GM18508 (cell line): ENCODE results near the gene YBX1.

Source experiments
- ATAC-seq: cut with Tn5 transposase; IDR thresholded peaks from one replicate; pipeline ENCODE4 v1.9.1; 2021; ENCODE audit warnings: moderate number of reproducible peaks; ENCODE audit not compliant: insufficient read depth, unreplicated experiment

The YBX1 gene

DNA sequence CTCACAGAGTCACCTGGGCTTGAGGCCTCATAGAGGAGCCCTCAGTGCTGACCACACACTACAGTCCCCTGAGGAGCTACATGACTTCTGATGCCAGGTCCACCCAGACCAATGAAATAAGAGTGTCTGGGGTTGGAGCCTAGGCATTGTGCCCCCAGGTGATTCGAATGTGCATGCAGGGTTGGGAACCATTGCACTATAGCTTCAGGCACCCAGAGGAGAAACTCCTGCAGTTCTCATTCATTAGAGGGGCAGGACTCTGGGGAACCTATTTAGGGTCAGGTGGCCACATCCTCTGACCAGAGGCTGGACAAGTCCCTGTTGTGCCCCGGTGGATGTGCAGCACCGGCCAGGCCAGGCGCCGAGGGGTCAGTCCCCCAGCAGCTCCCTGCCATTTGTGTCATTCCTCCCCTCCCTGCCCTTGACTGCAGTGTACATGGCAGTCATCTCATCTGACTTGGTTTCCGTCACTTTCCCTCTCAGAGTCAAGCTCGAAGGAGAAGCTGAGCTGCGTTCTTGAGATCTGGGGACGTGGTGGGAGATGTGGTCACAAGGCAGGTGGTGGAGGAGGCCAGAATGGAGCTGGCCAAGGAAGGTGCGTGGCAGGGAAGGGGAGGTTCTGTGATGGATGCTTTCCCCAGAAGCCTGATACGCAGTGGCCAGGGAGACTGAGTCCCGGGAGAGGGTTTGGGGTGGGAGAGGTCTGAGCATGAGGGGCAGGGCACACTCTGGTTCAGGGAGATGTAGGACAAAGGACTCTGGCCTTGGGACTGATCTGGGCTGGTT is 51.4 kb downstream of the YBX1 start:
- ATAC-seq, result no peak

DNA sequence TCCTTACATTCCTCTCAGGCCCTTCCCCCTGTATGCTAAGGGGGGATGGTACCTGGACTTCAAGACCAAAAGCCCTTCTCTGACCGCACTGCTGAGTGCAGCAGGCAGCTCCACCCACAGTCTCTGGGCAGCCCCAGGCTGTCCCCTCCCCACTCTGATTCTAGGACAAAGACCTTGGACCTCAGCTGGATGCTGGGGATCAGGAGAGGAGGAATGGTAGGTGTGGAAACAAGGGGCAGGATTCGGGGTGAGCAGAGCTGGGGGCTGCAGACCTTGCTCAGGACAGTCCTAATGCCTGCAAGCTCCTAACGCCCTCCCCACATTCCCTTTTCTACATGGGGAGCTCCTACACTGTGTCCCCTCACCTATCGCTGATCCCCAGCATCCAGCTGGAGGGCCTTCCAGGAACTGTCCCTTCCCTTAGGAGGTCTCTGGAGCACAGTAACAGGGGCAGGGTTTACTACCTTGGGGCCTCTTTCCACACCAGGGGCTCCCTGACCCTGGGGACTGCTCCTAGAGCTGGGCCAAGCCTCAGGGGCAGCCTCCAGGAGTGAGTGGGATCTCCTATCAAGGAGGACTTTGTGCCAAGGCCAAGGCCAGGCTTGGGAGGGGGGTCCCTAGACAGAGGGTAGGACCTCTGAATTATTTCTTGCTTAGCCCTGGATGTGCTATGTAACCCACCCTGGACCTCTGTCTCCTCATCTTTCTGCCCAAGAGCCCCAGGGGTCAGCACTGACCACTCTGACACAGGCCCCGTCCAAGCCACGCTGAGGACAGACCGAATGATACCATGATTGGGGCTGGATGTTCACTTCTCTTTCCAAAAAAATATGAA is 52.2 kb downstream of the YBX1 start:
- ATAC-seq, result no peak

DNA sequence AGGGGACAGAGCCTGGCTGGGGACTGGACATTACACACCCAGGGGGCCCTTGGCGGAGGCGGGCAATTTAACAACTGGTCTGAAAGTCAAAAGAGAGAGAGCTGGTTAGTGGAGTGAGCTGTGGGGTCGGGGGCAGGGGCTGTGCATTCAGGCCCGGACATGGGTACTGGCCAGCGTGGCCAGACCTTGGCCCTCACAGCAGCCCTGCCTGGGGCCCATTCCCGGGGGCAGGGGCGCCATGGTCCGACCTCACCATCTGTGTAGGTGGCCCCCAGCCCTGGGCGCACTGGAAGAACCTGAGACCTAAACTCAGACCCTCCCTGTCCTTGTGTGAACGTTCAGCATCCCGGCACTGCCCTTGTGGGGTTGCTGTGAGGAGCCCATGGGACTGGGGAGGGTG is 52.8 kb downstream of the YBX1 start:
- no peak for ATAC-seq

DNA sequence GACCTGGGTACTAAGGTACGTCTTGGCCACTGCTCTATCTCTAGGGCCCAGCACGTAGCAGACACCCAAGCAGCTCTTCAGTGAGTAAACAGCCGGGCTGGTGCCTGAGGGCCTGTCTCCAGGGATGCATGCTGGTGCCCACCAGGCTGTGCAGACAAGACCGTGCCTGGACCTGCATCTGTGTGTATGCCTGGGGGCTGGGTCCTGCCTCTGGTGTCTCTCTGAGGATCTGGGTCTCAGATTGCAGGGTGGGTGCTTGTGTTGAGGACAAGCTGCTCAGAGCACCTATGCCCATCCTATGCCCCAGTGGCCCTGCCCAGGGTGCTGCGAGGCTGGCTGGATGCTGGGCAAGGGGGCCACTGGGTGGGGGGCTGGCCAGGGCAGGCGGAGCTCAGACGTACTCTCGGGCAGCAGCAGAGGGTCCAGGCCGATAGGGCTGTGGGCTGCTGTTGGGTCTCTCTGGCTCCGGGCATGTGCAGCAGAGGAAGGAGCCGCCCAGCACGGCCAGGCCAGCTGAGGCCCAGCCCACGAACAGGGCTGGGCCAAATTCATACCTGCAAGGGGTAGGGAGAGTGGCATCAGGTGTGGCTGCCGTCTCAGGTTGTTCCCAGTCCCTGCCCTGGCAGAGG is 53.4 kb downstream of the YBX1 start:
- no peak for ATAC-seq

DNA sequence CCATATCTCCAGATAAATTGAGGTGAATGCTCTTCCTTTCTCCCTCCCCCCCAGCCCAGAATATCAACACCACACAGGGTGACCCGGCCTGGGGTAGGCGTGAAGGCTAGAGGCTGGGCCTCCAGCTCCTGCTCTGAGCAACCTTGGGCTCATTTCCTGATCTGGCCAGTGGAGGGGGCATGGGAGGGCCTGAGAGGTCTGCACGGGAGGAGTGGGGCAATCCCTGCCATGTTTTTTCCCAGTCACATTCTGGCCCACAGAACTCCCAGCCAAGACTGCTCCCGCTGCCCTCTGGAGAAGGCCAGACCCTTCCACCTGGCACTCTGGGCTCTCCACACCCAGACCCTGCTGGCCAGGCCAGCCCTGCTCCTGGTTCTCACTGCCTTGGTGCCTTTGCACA is 53.9 kb downstream of the YBX1 start:
- no peak for ATAC-seq

DNA sequence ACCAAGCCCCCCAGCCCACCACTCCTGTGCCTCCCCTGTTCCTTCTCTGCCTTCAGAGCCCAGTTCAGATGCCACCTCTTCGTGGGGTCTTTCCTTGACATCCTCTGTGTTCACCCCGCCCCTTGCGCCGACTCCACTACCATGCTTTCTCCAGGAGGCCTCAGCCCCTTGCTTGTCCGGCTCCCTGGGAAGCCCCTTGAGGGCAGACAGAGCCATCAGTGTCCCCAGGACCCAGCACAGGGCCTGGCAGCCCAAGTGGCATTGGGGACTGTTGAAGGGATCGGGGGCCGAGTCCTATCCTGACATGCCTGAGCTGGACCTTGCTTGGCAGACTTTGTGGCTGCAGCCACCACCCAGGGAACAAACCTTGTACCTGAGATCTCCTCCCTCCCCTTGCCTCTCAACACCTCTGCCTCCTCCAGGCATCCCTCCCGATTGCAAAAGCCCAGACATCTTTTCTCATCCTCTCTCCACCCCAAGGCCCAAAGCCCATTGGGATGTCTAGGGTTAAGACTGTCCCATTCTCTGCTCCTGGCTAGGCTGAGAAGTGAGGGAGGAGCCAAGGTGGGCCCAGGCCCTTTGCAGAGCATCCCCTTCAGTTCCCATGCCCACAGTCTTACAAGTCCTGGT is 54.5 kb downstream of the YBX1 start:
- ATAC-seq, result no peak

DNA sequence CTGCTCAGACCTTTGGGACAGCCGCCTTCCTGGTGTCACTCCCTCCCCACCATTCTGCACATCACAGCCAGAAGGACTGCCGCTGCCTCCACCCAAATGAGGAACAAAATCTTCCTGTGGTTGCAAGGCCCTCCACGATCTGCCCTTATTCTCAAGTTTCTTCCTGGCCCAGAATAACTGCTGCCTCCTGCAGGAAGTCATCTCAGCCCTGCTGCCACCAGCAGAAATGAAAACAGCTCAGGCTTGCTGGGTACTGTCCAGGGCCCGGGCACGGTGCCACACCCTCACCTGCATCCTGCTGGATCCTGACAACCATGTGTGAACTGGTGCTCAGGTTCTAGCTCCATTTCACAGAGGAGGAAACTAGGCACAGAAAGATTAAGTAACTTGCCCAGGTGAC is 55.0 kb downstream of the YBX1 start:
- no peak for ATAC-seq

DNA sequence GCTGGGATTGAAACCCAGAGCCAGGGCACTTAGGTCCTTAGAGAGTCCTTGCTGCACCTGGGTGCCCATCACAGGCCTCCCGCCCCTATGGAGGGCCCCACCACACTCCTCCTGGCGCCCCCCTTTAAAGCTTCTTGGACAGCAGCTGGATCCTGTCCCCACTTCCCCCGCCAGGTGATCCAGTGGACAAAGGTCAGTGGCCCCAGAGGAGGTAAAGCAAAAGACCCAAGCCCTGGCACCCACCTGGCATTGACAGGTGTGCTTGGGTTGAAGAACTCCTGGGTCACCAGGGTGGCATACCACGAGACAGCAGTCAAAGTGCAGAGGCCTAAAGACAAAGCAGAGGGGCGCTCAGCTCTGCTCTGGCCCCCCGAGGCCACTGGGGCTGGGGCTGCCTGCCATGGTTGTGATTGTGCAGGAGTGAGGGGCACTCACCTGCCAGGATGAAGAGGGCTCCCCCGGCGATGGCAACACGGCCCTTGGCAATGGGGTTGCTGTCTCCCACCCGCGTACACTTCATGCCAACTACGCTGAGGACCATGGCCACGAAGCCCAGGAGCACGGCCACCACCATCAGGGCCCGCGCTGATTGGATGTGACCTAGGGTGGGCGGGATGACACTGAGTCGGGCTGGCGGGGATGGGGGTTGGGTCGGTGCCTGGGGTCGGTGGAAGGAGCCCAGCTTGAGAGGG is 55.9 kb downstream of the YBX1 start:
- no peak for ATAC-seq

DNA sequence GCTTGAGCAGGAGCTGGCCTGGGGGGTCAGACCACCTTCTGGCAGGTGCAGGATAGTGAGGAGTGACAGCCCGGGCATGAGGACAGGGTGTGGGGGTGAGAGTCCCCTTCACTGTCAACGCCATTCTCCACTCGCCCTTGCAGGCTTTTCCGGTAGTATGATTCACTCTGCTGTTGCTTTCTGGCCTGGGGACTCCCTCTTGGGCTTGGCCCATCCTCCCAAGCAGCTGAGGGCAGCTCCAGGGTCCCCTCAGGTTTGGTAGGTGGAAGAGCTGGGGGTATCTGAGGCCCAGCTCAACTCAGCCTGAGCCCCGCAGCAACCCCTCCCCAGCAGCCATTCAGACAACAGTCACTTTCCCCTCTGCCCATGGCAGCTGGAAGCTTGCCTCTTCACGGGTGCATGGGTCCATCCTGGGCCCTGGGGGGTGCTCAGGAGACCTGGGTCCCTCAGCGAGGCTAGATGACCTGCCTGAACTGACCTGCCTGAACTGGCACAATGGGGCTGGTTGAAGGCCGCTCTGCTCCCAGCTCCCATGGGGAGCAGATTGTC is 56.5 kb downstream of the YBX1 start:
- ATAC-seq, result no peak

DNA sequence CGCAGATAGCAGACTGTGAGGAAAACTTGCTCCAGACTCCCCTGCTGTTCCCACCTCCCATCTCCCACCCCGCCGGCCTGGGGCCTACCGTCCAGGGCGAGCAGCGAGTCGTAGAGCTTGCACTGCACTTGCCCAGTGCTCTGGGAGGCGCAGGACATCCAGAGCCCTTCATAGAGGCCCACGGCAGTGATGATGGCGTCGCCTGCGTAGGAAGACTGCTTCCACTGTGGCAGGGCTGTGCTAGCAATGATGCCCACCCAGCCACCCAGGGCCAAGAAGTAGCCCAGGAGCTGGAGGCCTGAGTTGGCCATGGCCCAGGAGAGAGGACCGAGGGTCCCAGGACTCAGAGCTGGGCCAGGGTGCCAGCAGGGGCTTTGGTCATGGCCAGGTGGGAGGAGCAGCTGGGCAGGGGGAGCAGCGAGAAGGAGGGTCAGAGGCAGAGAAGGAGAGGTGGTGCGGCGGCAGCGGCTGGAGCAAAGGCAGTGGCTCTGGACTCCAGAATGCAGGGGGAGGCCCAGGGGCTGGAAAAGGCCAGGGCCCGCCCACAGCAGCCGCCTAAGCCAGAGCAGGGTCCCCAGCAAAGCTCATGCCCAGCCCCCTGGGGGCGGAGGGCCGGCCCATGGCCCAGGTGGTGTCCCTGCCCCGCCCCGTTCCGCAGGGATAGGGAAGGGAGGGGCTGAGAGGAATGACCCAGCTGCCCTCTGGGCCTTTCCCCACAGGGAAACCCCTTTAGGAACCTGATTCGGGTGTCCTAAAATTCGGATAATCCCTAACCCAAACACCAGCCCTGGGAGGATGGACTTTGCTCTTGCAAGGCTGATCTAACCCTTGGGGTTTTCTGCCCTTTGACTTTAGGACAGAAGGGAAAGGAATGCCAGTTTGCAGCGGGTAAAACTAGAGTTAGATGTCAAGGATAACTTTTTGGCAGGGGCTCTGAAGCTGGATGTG is 57.8 kb downstream of the YBX1 start, which contains the start of gene CLDN19:
TSS of gene CLDN19 (minus strand) at position 484 of the 948 bp plus-strand sequence. CDS start at position 311, 173 bp downstream.
- no peak for ATAC-seq

DNA sequence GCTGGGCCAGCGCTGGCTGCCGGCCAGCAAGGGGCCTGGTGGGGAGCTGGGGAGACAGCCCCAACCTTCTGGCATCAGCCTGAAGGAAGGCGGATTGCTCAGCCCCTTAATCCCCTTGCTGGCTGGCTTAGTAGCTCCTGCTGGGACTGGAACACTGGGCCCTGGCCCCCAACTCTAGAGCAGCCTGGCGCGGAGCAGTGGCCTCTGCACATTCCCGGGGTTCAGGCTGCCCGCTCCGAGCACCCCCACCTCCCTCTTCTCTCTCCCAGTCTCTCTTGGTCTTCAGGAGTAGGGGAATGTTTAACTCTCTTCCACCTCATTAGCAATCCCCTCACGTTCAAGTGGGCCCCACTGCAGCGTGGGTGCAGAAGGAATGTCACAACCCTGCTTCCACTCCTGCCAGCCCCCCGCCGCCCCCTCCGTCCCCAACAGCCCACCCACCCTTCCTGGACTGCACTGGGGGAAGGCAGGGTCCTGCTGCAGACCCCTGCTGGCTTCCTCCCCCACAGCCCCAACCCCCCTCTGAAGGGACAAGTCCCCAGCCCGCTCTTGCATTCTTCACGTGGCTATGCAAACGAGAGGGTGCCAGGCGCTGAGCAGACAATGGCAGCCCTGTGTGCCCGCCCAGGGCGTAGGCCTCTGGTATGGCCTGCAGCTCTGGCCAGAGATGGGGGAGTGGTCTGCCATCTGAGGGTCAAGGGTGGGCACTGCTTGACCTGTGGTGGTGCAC is 58.8 kb downstream of the YBX1 start:
- no peak for ATAC-seq

DNA sequence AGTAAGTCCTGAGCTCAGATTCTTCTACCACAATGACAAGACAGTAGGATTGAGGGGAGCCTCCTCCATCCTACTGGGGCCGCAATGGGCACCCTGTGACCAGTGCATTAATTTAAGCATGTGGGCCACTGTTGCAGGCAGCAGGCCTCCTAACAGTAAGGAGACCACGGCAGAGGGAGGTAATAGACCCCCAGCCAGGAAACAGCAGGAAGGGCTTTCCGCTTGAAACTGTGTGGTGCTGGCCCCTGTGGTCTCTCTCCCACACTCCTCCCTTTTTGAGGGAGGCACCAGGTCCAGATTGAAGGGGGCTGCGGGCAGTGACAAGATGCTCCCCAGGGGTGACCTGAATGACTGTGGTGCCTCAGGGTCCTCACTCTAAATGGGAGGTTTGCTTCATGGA is 59.5 kb downstream of the YBX1 start:
- ATAC-seq, result no peak

DNA sequence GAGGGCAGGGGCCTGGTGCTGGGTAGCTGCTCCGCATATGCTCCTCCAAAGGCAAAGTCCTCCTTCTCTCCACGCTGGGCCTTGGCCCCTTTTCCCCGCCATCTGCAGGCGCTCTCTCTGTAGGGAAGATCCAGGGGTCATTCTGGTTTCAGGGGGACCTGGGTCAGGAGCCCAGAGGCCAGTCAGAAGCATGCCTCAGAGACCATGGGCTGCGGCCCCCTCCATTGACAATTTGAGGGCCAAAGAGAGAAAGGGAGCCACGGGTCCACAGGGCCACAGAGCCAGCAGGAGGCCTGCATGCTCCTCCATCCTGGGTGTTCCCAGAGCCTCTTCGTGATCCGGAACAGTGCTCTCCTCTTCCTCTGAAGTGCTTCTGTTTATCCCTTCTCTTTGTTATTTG is 59.9 kb downstream of the YBX1 start:
- no peak for ATAC-seq

DNA sequence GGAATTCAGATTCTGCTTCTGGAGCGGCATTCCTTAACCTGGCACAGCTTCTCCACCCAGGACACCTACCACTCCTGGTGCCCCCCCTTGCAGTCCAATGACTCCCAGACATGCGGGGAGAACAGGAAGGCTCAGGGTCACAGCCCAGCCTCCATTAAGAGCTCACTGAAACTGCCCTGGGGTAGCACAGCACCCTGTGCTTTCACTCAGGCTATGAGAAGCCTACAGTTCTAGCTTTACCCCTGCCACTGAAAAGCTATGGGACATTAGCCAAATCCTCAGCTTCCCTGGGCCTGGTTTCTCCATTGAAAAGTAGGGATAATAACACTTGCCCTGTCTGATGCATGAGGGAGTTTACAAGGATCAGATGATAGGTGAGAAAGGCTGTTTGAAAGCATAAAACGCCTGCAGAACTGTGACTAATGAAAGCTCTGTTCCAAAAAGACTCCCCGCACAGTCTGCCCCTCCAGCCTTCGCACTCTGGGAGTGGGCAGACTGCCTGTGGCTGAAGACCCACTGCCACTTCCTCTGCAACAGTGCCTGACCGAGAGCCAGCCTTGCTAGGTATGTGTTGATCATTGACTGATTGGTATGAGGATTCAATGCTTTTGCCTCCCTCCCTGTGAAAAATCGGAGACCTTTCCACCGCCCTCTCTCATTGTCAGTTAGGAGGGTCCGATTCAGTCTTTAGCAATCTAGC is 60.5 kb downstream of the YBX1 start:
- ATAC-seq, result no peak

DNA sequence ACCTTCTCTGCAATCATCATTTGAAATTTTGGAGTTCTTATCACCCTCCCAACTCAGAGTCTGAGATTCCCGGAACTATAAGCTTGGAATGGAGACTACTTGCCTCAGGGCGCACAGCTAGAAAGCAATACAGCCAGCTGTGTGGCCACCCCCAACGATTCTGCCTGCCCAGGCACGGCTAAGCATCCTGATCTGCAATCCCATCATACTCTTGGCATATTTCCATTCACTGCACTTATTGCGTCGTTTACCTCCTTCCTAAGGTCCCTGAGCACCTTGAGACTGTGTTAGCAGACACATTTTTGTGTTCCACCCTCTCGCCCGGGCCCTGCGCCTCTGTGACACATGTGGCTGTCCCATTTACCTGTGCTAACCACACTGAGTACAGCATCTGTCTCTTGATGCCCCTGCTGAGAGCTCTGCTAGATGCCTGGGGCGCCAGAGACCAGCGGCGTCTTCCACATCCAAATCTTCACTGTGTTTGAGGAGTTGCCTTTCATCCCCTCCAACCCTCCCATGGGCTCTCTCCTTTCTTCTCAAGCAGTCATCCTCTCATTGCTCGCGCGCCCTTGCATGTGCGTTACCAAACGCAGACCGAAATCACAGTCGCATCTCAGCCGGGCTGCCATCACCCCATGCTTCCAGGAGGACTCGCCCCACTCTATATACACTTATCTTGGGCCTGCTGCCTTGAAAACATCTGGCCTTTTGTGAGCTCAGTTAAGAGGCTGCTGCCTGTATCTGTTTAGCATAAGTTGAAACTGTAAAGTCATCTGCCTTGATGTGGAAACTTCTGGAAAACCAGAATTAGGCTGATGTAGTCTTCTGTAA is 61.3 kb downstream of the YBX1 start:
- no peak for ATAC-seq

DNA sequence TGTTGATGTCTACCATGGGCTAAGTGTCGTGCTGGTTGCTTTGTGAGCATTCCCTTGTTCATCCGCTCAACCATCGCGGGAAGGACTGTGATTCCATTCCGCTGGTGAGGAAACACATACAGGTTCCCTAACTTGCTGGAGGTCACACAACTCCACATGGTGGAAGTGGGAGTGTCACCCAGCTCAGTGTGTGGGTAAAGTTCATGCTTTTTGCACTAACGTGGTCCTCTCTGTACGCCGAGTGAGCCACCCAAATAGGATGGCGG is 61.9 kb downstream of the YBX1 start:
- no peak for ATAC-seq

DNA sequence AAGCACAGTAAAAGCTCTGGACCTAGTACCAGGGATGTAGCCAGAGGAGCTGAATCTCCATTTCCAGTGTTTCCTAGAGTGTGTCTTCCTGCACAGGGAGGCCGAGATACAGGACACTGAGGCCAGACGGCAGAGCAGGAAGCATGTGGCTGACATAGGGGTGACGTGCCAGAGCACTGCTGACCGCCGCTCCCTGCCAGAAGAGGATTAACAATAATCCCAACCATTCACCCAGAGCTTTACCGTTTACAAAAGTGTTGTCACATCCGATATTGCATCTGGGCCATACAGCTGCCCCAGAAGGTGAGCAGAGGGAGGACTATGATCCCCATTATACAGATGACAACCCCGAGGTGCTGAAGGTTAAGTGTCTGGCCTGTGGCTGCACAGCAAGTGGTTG is 63.6 kb downstream of the YBX1 start:
- ATAC-seq, result no peak
